WTC11 (cell line): ENCODE data around the gene KRABD2.

Experiments
- ATAC-seq: fragments of 200-7000 bp; cut with Tn5 transposase; 2 replicates; pipeline ENCODE4 v1.10.0; 2021; ENCODE audit warnings: mild to moderate bottlenecking, moderate library complexity
- CTCF ChIA-PET: fragments of 300-600 bp; sonication (Branson Sonifier 250); formaldehyde crosslinking; loops from one replicate; lab custom pipeline; 2021; ENCODE audit warnings: antibody characterized with exemption; lab: Charles Lee
- POLR2A ChIA-PET: fragments of 350-600 bp; sonication (Branson Sonifier 250); formaldehyde crosslinking; loops from one replicate; lab custom pipeline; 2021; ENCODE audit warnings: antibody characterized with exemption; lab: Charles Lee
- DNase-seq: peaks from one replicate; pipeline ENCODE4 v3.0.0; 2021; ENCODE audit warnings: low spot score
- H3K27ac Mint-ChIP-seq: 2 replicates; pipeline ENCODE4 v1.8.0; 2021; ENCODE audit warnings: mixed read lengths
- H3K27me3 Mint-ChIP-seq: 2 replicates; pipeline ENCODE4 v1.8.0; 2021; ENCODE audit warnings: low read depth, mild to moderate bottlenecking, moderate library complexity, mixed read lengths
- H3K36me3 Mint-ChIP-seq: 2 replicates; pipeline ENCODE4 v1.8.0; 2021; ENCODE audit warnings: mixed read lengths
- H3K4me1 Mint-ChIP-seq: 2 replicates; pipeline ENCODE4 v1.8.0; 2022; ENCODE audit warnings: mixed read lengths
- H3K4me3 Mint-ChIP-seq: 2 replicates; pipeline ENCODE4 v1.8.0; 2021; ENCODE audit warnings: mild to moderate bottlenecking, moderate library complexity, mixed read lengths
- H3K9me3 Mint-ChIP-seq: 2 replicates; pipeline ENCODE4 v1.8.0; 2021; ENCODE audit warnings: mixed read lengths
- FOXJ3 ChIP-seq: sonication (generic); formaldehyde crosslinking; IDR thresholded peaks from 2 replicates; pipeline ENCODE4 v1.9.0; 2021; ENCODE audit warnings: missing genetic modification reagents, mild to moderate bottlenecking, borderline replicate concordance
- FOXP1 ChIP-seq: sonication (generic); formaldehyde crosslinking; IDR thresholded peaks from 2 replicates; pipeline ENCODE4 v1.8.0; 2022; ENCODE audit warnings: missing genetic modification reagents, mild to moderate bottlenecking, moderate library complexity, borderline replicate concordance
- GABPB1 ChIP-seq: sonication (generic); formaldehyde crosslinking; IDR thresholded peaks from 2 replicates; pipeline ENCODE4 v1.8.1; 2023; ENCODE audit warnings: mild to moderate bottlenecking, missing genetic modification reagents
- HMGA2 ChIP-seq: fragments of 250-450 bp; sonication (Bioruptor Pico); IDR thresholded peaks from 2 replicates; pipeline ENCODE4 v1.4.0; 2021; ENCODE audit warnings: mild to moderate bottlenecking, moderate library complexity
- JAZF1 ChIP-seq: fragments of 250-450 bp; sonication (Bioruptor Pico); IDR thresholded peaks from 2 replicates; pipeline ENCODE4 v1.9.0; 2021; ENCODE audit warnings: moderate library complexity, mild to moderate bottlenecking, inconsistent platforms
- NR1H2 ChIP-seq: sonication (generic); formaldehyde crosslinking; IDR thresholded peaks from 2 replicates; pipeline ENCODE4 v1.9.0; 2021; ENCODE audit warnings: mild to moderate bottlenecking, moderate library complexity, missing genetic modification reagents
- PRRX2 ChIP-seq: fragments of 250-450 bp; sonication (Bioruptor Pico); IDR thresholded peaks from 2 replicates; pipeline ENCODE4 v1.8.0; 2021; ENCODE audit warnings: mild to moderate bottlenecking
- RELA ChIP-seq: sonication (generic); formaldehyde crosslinking; IDR thresholded peaks from 2 replicates; pipeline ENCODE4 v1.8.1; 2022; ENCODE audit warnings: missing genetic modification reagents, mild to moderate bottlenecking, borderline replicate concordance
- SOX15 ChIP-seq: fragments of 250-450 bp; sonication (Bioruptor Pico); IDR thresholded peaks from 2 replicates; pipeline ENCODE4 v1.9.0; 2021; ENCODE audit warnings: mild to moderate bottlenecking
- TEAD1 ChIP-seq: sonication (generic); formaldehyde crosslinking; IDR thresholded peaks from 2 replicates; pipeline ENCODE4 v1.8.0; 2022; ENCODE audit warnings: mild to moderate bottlenecking, missing genetic modification reagents
- ZNF138 ChIP-seq: sonication (generic); formaldehyde crosslinking; conservative IDR thresholded peaks from 2 replicates; pipeline ENCODE4 v1.8.1; 2022; ENCODE audit warnings: mild to moderate bottlenecking, moderate library complexity, missing genetic modification reagents
- ZNF671 ChIP-seq: fragments of 250-450 bp; sonication (Bioruptor Pico); IDR thresholded peaks from 2 replicates; pipeline ENCODE4 v1.8.0; 2021; ENCODE audit warnings: mild to moderate bottlenecking
- TF ChIP-seq, protein P1 (sequence below): sonication (generic); formaldehyde crosslinking; IDR thresholded peaks from 2 replicates; pipeline ENCODE4 v1.8.1; 2023; ENCODE audit warnings: mild to moderate bottlenecking, missing genetic modification reagents, moderate library complexity
- TF ChIP-seq, protein P2 (sequence below): sonication (generic); formaldehyde crosslinking; IDR thresholded peaks from 2 replicates; pipeline ENCODE4 v1.8.1; 2022; ENCODE audit warnings: mild to moderate bottlenecking, moderate library complexity, missing genetic modification reagents
- TF ChIP-seq, protein P3 (sequence below): fragments of 250-450 bp; sonication (Bioruptor Pico); IDR thresholded peaks from 2 replicates; pipeline ENCODE4 v2.1.2; 2022; ENCODE audit warnings: mild to moderate bottlenecking, moderate library complexity
- TF ChIP-seq, protein P4 (sequence below): sonication (generic); formaldehyde crosslinking; IDR thresholded peaks from 2 replicates; pipeline ENCODE4 v1.8.1; 2023; ENCODE audit warnings: mild to moderate bottlenecking, missing genetic modification reagents, moderate library complexity
- TF ChIP-seq, protein P5 (sequence below): fragments of 250-450 bp; sonication (Bioruptor Pico); IDR thresholded peaks from 2 replicates; pipeline ENCODE4 v1.9.0; 2021; ENCODE audit warnings: mild to moderate bottlenecking
- TF ChIP-seq, protein P6 (sequence below): sonication (generic); formaldehyde crosslinking; conservative IDR thresholded peaks from 2 replicates; pipeline ENCODE4 v1.8.1; 2023; ENCODE audit warnings: mild to moderate bottlenecking, low read depth, missing genetic modification reagents, moderate library complexity
- TF ChIP-seq, protein P7 (sequence below): fragments of 200-600 bp; IDR thresholded peaks from 2 replicates; pipeline ENCODE4 v1.8.0; 2022; ENCODE audit warnings: antibody characterized with exemption

KRABD2 gene

DNA sequence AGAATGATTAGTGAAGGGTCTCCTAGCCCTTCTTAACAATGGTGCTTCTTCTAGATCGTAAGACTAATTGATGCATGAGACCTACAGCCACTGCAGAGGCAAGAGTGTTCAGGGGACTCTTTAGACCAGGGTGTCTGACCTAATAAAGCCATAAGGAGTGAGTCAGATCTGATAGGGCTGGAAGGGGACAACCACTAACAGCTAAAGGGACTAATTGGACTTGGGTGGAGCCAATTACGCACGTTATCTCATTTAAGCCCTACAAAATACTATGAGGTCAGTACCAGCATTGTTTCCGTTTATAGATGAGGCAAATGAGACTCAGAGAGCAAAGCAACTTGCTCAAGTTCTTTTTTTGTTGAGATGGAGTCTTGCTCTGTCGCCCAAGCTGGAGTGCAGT lies 35.6 kb upstream of the KRABD2 start:
- ATAC-seq (no peak), DNase-seq (no peak)
- peaks cover 12% of the 10 kb centered on the region for H3K27me3 Mint-ChIP-seq
- no peak overlapping the region for H3K4me3 Mint-ChIP-seq
- H3K36me3 Mint-ChIP-seq: no peaks in the 10 kb centered on the region
- POLR2A ChIA-PET: no interaction called here
- no peaks in the 10 kb centered on the region for H3K9me3 Mint-ChIP-seq
- no peak for TF ChIP-seq NR1H2 (CRISPR knock-in tag)
- TF ChIP-seq, protein P1, sequence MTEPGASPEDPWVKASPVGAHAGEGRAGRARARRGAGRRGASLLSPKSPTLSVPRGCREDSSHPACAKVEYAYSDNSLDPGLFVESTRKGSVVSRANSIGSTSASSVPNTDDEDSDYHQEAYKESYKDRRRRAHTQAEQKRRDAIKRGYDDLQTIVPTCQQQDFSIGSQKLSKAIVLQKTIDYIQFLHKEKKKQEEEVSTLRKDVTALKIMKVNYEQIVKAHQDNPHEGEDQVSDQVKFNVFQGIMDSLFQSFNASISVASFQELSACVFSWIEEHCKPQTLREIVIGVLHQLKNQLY (CRISPR knock-in tag): no peak
- TF ChIP-seq PRRX2 (CRISPR knock-in tag): no peak
- TF ChIP-seq, protein P2, sequence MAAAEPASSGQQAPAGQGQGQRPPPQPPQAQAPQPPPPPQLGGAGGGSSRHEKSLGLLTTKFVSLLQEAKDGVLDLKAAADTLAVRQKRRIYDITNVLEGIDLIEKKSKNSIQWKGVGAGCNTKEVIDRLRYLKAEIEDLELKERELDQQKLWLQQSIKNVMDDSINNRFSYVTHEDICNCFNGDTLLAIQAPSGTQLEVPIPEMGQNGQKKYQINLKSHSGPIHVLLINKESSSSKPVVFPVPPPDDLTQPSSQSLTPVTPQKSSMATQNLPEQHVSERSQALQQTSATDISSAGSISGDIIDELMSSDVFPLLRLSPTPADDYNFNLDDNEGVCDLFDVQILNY (CRISPR knock-in tag): no peak
- no peak for TF ChIP-seq ZNF138 (CRISPR knock-in tag)
- TF ChIP-seq FOXJ3 (CRISPR knock-in tag): no peak
- no peak for TF ChIP-seq RELA
- TF ChIP-seq, protein P3, sequence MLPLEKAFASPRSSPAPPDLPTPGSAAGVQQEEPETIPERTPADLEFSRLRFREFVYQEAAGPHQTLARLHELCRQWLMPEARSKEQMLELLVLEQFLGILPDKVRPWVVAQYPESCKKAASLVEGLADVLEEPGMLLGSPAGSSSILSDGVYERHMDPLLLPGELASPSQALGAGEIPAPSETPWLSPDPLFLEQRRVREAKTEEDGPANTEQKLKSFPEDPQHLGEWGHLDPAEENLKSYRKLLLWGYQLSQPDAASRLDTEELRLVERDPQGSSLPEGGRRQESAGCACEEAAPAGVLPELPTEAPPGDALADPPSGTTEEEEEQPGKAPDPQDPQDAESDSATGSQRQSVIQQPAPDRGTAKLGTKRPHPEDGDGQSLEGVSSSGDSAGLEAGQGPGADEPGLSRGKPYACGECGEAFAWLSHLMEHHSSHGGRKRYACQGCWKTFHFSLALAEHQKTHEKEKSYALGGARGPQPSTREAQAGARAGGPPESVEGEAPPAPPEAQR: no peak
- peaks cover 14% of the 10 kb centered on the region for H3K4me1 Mint-ChIP-seq
- H3K27ac Mint-ChIP-seq: no peak overlapping the region
- CTCF ChIA-PET: no interaction called here

DNA sequence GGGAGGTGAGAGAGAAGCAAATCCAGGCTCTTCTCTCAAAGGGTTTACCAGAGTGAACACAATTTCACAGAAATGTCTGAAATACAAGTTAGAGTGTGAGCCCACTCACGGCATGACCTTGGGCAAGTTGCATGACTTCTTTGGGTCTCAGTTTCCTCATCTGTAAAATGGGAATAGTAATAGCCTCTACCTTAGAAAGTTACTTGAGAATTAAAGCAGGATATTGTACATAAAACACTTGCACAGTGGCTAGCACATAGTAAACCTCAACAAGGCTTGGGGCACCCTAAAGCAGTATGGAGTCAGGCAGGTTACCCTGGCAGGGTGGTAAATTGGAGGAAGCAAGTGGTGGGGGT lies 34.4 kb upstream of the KRABD2 start:
- no peaks in the 10 kb centered on the region for H3K9me3 Mint-ChIP-seq
- POLR2A ChIA-PET: no interaction called here
- H3K36me3 Mint-ChIP-seq: no peaks in the 10 kb centered on the region

More for the DNA sequence above, 34.4 kb upstream of the KRABD2 start:
- DNase-seq: no peak
- peaks cover 3% of the 10 kb centered on the region for H3K27me3 Mint-ChIP-seq
- peaks cover 14% of the 10 kb centered on the region for H3K4me1 Mint-ChIP-seq
- CTCF ChIA-PET: interaction anchor here (1.0 to 3.5 kb wide), 27 partner anchors 7 to 483 kb away, joined by 3 to 27 read pairs (median 5); partner anchors contain the start of genes CTC1, MFSD6L, NDEL1 and PFAS
- H3K4me3 Mint-ChIP-seq: no peak overlapping the region
- no peak for ATAC-seq
- TF ChIP-seq SOX15 (CRISPR knock-in tag): no peak
- TF ChIP-seq FOXP1 (CRISPR knock-in tag): no peak
- TF ChIP-seq, protein P4, sequence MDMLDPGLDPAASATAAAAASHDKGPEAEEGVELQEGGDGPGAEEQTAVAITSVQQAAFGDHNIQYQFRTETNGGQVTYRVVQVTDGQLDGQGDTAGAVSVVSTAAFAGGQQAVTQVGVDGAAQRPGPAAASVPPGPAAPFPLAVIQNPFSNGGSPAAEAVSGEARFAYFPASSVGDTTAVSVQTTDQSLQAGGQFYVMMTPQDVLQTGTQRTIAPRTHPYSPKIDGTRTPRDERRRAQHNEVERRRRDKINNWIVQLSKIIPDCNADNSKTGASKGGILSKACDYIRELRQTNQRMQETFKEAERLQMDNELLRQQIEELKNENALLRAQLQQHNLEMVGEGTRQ (CRISPR knock-in tag): no peak
- TF ChIP-seq, protein P5, sequence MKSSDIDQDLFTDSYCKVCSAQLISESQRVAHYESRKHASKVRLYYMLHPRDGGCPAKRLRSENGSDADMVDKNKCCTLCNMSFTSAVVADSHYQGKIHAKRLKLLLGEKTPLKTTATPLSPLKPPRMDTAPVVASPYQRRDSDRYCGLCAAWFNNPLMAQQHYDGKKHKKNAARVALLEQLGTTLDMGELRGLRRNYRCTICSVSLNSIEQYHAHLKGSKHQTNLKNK (CRISPR knock-in tag): no peak
- TF ChIP-seq HMGA2 (CRISPR knock-in tag): no peak
- TF ChIP-seq JAZF1 (CRISPR knock-in tag): no peak
- no peak for TF ChIP-seq GABPB1 (CRISPR knock-in tag)
- no peak for TF ChIP-seq TEAD1 (CRISPR knock-in tag)
- TF ChIP-seq, protein P6, sequence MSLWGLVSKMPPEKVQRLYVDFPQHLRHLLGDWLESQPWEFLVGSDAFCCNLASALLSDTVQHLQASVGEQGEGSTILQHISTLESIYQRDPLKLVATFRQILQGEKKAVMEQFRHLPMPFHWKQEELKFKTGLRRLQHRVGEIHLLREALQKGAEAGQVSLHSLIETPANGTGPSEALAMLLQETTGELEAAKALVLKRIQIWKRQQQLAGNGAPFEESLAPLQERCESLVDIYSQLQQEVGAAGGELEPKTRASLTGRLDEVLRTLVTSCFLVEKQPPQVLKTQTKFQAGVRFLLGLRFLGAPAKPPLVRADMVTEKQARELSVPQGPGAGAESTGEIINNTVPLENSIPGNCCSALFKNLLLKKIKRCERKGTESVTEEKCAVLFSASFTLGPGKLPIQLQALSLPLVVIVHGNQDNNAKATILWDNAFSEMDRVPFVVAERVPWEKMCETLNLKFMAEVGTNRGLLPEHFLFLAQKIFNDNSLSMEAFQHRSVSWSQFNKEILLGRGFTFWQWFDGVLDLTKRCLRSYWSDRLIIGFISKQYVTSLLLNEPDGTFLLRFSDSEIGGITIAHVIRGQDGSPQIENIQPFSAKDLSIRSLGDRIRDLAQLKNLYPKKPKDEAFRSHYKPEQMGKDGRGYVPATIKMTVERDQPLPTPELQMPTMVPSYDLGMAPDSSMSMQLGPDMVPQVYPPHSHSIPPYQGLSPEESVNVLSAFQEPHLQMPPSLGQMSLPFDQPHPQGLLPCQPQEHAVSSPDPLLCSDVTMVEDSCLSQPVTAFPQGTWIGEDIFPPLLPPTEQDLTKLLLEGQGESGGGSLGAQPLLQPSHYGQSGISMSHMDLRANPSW: no peak
- no peak for TF ChIP-seq ZNF671 (CRISPR knock-in tag)
- TF ChIP-seq, protein P7, sequence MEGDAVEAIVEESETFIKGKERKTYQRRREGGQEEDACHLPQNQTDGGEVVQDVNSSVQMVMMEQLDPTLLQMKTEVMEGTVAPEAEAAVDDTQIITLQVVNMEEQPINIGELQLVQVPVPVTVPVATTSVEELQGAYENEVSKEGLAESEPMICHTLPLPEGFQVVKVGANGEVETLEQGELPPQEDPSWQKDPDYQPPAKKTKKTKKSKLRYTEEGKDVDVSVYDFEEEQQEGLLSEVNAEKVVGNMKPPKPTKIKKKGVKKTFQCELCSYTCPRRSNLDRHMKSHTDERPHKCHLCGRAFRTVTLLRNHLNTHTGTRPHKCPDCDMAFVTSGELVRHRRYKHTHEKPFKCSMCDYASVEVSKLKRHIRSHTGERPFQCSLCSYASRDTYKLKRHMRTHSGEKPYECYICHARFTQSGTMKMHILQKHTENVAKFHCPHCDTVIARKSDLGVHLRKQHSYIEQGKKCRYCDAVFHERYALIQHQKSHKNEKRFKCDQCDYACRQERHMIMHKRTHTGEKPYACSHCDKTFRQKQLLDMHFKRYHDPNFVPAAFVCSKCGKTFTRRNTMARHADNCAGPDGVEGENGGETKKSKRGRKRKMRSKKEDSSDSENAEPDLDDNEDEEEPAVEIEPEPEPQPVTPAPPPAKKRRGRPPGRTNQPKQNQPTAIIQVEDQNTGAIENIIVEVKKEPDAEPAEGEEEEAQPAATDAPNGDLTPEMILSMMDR: no peak
- TF ChIP-seq, all 79 proteins: peak for 0
- no peak overlapping the region for H3K27ac Mint-ChIP-seq
